Kidney capillary endothelial cell (primary cell): ENCODE data around the gene TMCC1.
A peak's percentile ranks its signal among the peaks of the same experiment; 100 is the strongest.
"Not testable (repeated sequence)": the region's sequence is repeated elsewhere in the genome, so short reads cannot be mapped to it uniquely, and the experiment has no call there.

ENCODE experiments used
- DNase-seq: peaks from one replicate; pipeline ENCODE4 v3.0.0-alpha.2; 2018; ENCODE audit warnings: low spot score

TMCC1 gene

DNA sequence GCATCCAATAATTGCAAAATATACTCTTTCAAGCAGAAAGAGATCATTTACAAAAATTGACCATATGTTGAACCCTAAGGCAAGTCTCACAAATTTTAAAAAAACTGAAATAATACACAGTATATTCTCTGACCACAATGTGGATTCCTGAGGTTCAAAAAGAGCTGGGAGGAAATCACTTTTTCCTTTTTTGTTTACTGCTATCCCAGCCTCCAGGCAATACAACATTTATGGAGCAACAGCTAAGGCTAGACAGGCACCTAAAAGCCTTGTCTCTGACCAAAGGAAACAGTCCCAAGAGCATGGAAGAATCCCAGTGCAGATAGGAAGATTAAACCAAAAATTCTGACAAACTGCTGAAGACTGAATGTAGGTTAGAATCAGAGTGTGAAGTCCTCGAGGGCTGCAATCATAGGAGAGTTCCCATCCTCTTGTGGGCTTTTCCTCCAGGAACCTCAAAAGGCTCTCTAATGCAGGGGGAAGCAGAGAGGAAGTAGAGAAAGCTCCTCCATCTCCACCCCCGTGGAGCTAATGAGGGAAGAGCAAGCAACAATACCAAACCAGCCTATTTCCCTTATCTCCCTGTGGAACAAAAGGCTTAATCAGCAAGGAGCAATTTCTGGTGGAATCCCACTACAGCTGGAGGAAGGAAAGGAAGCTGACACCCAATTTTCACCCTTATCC lies 57.0 kb downstream of the TMCC1 start:
- no peak for DNase-seq

DNA sequence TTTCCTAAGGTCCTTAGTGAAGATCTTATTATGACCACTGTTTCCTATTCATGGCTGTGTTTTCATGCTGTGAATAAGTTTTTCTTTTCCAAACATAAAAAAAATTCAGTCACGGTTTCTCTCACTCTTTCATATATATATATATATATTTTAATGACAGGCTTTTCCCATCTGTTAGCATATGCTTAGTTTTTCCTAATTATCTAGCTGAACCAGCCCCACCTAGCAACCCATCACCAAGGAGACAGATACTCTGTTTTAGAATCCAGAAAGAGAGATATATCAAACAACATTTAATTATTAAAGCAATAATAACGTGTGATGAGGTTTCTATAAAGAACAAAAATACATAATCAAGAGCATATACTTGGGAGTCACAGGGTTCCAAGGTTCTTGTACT lies 58.3 kb downstream of the TMCC1 start:
- DNase-seq = no peak

DNA sequence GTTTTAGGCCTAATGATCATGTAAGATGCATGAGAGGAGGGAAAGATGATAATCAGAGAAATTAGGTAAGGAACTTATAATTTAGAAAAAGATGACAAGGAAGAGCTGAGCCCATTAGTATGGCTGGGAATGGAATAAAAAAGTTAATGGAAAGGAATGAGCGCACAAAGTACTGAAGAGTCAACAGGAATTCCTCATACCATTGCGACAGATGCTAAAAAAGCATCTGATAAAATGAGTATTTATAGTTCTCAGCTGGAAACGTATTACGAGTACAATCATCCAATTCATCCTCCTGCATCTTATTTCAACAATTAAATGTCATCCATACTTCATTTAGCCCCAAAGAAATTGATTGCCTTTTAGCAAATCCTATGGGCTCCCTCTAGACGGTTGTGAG lies 58.9 kb downstream of the TMCC1 start:
- DNase-seq = no peak

DNA sequence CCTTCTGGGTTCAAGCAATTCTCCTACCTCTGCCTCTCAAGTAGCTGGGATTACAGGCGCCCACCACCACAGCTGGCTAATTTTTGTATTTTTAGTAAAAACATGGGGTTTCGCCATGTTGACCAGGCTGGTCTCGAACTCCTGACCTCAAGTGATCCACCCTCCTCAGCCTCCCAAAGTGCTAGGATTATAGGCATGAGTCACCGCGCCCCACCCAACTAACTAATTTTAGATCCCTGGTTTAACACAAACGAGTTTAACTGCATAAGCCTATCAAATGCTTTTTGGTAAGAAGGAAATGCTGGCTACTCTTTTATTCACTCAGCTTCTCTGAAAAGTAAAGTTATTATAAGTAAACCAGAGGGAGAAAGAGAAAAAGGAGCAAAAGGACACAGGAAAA lies 61.6 kb downstream of the TMCC1 start:
- not testable (repeated sequence) for DNase-seq

DNA sequence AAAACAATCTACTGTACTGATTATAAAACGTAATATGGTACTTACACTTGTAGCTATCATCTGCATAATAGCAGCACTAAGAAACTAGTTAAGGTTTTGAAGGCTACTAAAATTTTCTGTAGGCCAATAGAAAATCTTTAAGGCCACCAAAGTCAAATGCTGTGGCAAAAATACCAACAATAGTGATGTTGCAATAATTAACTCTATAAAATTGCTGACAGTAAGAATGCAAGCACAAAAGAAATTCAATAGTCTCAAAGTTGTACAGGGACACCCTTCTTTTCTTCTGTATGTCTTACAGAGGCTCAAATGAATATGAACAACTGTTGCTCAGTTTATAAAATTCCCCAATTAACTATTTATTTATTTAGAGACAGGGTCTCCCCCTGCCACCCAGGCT lies 62.0 kb downstream of the TMCC1 start:
- DNase-seq = no peak

DNA sequence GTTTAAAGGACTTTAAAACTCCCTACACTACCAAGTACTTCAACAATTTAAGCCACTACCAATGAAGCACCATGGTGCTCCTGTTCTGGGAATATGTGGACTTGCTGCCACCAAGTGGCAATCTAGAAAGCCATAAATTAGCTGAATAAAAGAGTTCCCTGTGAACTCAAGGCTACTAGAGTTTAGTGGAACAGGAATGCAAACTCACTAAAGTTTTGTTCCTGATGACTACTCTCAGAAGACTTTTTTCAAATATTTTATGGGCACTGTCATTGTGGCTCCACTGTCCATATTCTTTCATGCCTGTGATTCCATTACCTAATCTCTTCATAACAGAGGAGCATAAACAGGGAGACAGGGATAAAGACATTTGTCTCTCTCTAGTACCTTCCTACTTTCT lies 63.9 kb downstream of the TMCC1 start:
- peak; percentile 77 for DNase-seq

DNA sequence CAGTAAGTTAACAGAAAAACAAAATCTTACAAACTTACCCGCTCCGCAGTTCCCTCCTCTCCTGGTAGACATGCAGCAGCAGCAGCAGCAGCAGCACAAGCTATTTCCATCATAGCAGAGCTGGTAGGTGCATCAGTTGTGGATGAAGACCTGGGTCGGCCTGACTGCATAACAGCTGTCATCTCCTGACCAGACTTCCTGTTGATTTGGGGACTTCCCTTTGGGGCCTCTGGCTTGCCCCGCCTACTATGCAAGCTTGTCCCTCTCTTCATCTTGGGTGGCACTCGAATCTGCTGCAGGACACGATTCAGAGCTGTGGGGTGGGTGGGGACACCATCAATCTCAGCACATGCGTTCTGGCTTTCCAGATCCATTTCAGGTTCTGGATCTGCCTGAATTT lies 65.7 kb downstream of the TMCC1 start:
- DNase-seq = no peak

DNA sequence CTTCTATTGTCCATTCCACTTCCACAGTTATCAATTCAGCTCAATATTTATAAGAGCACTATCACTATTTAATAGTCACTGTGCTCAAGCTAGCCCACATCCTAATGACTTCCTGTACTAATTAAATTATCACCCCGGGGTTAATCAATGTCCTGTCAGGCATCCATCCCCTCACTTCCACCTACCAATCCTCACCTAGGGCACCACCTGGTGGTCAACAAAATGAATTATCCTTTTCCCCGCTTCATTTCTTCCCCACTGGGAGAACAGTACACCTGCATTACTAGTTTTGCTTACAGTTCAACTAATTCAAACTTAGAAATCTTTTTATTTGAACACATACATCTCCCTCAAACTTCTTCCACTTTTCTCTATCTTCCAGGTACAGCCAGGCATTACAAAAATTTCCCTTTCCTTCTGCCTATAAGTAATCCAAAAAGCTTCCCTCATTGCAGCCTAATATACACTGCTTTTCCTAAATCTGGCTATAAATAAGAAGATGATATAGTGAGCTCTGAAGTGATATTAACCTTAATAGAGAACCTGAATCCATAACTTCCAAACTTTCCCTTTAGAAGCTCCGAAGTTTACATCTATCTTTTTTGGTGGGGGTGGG lies 68.5 kb downstream of the TMCC1 start:
- DNase-seq = peak; percentile 52

DNA sequence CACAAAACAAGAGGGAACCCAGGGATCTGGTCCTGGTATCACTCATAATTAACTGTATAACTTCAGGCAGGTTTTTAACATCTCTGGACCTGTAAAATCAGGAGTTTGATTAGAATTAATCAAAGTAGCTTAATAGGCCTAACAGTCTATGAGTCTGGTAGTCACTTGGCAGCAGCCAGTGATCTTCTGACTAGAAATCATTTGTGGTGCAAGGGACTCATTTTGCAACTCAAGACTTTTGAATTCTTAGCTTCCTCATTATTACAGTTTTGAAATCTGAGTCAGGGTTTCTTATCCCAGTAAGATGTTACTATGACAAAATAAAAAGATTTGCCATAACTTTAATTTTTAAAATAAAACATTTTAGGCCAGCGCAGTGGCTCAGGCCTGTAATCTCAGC lies 70.8 kb downstream of the TMCC1 start:
- no peak for DNase-seq

DNA sequence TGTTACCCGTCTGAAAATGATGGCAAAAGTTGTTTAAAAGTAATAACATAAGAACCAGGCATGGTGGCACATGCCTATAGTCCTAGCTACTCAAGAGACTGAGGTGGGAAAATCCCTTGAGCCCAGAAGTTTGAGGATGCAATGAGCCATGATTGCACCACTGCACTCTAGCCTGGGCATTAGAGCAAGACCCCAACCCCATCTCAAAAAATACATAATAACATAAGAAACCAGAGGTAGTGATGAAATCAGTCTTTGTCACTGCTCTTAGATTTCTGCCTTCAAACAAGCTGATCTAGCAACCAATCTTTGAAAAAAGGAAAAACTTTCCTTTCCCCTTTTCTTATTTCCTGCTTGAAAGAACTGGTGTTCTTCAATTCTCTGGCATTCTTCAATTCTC lies 71.3 kb downstream of the TMCC1 start:
- DNase-seq = no peak

DNA sequence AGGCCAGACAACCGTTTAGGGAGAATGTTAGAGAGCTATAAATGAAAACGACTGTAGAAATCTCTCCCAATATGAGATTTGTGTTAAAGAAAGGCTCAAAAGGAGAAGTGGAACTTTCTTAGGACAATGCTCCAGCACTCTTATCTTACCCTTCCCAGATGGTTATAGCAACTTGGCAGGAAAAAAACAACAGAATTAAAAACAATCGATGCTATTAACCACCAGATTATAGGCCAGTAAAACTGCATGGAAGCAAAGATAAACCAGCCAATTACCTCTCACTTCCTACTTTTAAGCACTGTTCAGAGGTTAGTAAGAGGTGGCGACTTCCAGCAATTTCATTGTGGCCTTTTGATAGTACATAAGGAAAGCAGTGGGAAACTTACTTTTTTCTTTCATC lies 72.9 kb downstream of the TMCC1 start:
- no peak for DNase-seq

DNA sequence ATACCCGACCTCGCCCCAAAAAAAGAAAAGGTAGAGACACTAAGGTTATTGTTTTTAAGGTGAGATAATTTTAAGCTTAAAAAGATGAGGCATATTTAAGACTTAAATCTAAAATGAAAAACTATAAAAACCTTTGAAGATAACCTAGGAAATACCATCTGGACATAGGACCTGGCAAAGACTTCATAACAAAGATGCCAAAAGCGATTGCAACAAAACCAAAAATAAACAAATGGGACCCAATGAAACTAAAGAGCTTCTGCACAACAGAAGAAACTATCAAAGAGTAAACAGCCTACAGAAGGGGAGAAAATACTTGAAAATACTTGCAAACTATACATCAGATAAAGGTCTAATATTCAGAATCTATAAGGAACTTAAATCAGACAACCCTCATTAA lies 80.9 kb downstream of the TMCC1 start:
- no peak for DNase-seq

DNA sequence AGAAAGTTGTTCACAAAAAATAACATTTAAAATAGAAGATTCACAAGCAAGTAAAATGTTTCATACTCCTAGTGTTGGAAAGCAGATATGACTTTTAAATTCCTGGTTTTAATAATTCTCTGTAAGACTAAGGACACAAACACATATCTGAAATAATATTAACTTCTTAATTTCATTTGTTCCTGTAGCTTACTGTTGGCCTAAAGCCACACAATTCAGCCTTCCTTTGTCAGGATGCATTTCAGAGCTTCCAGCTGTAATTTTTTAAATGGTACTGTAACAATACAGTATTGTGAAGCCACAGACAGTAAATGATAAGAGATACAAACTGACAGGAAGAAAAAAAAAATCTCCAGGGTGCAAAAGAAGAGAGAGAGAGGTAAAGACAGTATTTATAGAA lies 84.2 kb downstream of the TMCC1 start:
- DNase-seq = no peak

DNA sequence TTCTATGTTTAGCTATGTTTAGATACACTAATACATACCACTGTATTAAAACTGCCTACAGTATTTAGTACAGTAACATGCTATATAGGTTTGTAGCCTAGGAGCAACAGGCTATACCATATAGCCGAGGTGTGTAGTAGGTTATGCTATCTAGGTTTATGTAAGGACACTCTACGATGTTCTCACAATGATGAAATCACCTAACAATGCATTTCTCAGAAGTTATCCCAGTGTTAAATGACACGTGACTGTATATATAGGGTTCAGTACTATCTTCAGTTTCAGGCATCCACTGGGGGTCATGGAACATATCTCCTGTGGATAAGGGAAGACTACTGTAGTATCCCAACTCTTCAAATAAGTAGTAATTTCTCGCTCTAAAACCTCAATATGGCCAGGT lies 97.4 kb downstream of the TMCC1 start:
- DNase-seq = no peak

DNA sequence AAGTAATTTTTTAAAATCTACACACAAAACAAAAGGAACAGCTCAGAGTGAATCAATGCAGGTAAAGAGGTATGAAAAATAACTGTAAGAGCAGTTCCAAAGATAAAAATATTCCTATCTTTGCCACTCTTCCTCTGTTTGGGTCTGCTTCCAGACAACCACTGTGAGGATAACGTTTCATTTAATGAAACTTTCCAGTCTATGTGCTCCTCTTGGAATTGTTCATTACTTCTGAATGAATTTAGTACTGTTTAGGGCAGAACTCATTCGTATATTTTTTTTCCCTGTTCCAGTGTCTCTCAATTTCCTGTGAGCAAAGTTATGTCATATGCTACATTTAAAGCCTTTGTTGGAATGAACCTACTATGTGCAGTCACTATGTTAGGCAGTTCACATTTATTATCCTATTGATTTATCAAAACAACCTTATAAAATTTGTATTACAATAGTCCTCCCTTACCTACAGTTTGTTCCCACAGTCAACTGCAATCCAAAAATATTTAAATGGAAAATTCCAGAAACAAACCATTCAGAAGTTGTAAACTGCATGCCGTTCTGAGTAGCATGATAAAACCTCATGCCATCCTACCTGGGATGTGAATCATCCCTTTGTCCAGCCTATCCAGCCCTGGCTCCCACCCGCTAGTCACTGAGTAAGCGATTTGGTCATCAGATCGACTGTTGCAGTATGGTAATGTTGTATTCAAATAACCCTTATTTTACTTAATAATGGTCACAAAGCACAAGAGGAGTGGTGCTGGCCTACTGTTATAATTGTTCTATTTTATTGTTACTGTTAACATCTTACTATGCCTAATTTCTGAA lies 98.1 kb downstream of the TMCC1 start:
- peak; percentile 24 for DNase-seq

DNA sequence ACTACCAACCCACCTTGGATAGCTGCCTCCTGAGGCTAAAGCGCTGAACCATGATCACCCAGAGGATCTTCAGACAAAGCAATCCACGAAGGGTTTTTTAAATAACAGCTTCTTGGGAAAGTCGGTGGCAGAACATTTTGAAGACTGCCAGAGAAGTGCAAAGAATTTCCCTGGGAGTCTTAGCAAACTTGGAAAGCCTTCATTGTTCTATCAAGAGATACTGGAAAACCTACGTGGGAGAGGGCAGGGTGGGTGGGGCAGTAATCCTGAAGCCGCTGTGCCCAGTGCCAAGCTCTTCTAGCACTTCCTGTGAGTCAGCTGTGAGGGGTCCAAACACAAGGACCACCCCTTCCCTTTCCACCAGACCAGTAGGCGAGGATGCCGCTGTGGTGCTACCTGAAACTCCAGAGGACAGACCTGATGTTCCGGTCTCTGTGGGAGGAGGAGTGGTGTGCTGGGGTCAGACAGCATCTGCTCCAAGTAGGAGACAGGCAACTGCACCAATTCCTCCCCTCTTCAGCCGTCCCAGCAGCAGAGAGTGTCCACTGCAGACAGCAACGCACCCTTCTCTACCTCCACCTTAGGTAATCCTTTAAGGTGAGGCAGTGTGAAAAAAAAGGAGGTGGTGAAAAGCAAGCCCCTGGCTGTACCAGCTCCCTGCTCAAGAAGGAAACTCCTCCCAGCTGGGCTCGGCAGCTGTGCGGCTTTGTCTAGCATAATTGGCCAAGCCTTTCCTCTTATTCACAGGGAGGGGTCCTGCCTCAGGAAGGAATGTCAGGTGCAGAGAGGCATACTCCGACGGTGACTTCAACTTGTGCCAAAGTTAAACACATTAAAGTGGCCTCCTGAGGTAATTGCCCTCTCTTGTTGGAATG lies 99.0 kb downstream of the TMCC1 start:
- peak; percentile 62 for DNase-seq

DNA sequence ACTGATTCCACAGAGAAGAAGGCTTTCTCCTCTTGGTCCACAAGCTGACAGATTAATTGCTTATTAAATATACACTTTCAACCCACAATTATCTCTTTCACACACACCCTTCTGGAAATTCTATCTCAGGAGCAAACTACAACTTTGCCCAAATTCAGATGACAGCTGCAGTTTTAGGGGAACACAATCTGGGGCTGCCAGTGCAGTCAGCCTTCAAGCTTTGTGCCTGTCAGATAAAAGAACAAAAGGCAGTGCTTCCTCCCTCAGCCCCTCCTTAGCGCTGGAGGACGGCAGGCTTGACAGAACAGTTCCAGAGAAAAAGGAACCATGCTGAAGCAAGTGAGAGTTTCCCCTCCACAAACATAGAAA lies 99.6 kb downstream of the TMCC1 start:
- DNase-seq = peak; percentile 20

DNA sequence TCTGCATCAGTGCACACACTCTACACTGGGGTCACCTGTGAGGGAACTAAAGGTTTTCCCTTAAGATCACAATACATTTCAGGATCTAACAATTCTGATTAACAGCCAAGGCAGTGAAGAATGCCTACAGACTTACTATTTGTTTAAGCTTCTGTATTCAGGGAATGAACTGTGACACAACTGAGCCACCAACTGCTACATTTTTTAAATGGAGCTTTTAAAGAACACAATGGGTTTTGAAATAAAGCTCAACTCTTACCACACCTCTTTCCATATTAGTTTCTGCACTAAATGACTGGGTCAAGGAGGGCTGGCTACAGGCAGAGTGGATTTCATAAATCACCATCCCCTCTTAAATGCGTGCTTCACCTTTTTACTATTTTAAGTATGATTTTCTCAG lies 100.2 kb downstream of the TMCC1 start:
- DNase-seq = no peak

DNA sequence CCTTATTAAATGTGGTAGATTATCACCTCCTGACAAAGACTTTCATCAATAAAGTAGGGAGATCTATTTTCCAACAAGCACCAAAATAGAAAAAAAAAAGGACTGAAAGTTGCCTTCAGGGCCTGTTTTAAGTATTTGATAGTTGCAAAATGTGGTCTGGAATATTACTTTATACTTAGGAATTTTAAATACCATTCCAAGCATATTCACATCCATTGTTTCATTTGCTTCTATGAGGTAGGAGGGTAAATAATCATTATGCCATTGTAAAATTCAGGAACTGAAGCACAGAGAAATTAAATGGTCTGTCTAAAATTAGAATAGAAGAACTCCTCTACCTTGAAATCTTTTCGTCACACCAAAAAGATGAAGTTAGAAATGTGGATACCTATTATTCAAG lies 110.0 kb downstream of the TMCC1 start:
- DNase-seq = no peak

DNA sequence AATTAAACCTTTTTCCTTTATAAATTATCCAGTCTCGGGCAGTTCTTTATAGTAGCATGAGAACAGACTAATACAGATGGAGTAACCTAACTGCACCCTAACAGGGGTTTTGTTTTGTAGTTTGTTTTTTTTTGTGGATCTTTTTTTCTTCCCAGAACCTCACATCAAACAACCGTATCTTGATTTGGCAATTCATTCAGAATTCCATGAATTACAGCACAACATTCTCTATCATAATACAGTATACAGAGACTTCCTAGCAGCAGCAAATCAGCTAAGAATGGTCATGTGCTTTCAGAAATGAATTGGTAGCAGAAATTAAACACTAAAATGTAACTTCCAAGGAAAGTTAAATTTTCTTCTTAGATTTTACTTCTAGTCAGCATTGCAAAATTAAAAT lies 114.6 kb downstream of the TMCC1 start:
- no peak for DNase-seq

DNA sequence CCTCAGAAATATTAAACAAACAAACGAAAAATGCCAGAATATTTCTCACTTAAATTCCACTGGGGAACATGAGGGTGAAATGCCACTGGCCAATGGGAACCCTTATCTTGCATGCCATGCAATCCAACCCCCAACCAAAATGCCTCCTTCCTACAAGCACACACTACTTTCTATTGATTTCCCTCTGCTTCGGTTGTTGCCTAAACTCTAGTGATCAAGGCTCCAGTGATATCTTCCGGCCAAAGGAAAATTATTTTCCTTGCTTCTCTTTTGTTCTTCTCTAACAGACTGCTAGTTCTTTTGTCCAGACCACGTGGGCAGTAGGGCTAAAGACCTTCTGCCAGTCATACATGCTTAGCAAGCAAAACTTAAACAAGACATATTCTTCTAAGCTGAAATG lies 115.7 kb downstream of the TMCC1 start:
- no peak for DNase-seq

DNA sequence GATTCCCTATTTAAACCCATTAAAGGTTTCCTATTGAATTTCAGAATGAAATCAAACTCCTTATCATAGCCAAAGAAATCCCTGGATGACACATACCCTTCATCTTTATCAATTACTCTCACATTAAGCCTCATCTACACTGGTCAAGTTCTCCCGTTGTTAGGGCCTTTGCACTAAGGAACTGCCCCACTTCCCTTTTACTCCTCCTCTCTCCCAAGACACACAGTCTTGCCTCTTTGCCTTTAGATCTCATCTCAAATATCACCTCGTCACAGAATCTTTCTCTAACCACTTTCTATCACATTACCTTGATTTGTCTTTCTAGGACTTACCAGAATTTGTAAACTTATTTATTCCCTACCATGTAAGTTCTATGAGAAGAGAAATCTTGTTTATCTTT lies 117.6 kb downstream of the TMCC1 start:
- no peak for DNase-seq
